Fibroblast of lung (primary cell): ENCODE measurements around the gene SPNS1.

Source experiments
- CTCF ChIP-seq, 2 donors: IDR thresholded peaks in 1 of 2; conservative IDR thresholded peaks in 1 of 2; 1 replicate in 1 of 2; 2 replicates in 1 of 2; pipeline ENCODE4 v1.5.1; 2011 to 2012; ENCODE audit warnings: low read length in 2 of 2, control low read depth in 1 of 2, inconsistent platforms in 1 of 2, low read depth in 1 of 2, mild to moderate bottlenecking in 1 of 2
- EZH2 ChIP-seq: IDR thresholded peaks from 2 replicates; pipeline ENCODE4 v1.5.1; 2012; ENCODE audit warnings: low read length, control low read depth, mild to moderate bottlenecking; ENCODE audit errors: missing control alignments

DNA sequence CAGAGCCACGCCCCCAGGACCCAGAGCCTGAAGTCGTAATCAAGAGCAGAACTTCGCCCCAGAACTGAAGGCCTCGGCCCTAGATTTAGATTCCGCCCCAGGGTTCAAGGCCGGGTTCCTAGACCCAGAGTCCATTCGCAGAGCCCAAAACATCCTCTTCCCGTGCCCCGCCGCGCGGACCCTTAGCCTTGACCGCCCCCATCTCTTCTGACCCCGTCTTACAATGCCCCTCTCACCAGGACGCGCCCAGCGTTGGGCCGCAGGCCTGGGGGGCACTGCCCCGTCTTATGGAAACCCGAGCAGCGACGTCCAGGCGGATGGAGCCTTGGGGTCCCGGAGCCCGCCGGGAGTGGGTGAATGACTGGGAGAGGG is 37.8 kb upstream of the SPNS1 start:
- TF ChIP-seq CTCF (conservative IDR thresholded peaks at IDR 0.05 in 1 of 2, IDR thresholded peaks at IDR 0.05 in 1 of 2; ENCODE audit: low read depth in 1 of 2, low read length in 2 of 2) (no peak), EZH2 (no peak)
